Forelimb muscle (tissue), 1 donor: ENCODE measurements around the gene NXPH3. TPM values are rescaled to one million over a fixed set of nuclear protein-coding genes. Genes with fewer than 3 reads are reported as not detected.
"Not testable (repeated sequence)": the region's sequence is repeated elsewhere in the genome, so short reads cannot be mapped to it uniquely, and the experiment has no call there.

Source experiments
- DNase-seq: peaks from one replicate; pipeline ENCODE4 v3.0.0-alpha.2; 2013; ENCODE audit warnings: low read depth
- polyA plus RNA-seq: library from polyadenylated mRNA; unstranded; fragments of 120-200 nt; gene quantifications from one replicate; pipeline ENCODE4 v1.2.1, GENCODE V29; 2013; ENCODE audit not compliant: insufficient read length

NXPH3 gene
- polyA plus RNA-seq, 1 donor, result 1.3 TPM

- no peak for DNase-seq
Measured at GRCh38 chr17:49554694-49555494, 20.8 kb upstream of the NXPH3 start.

- DNase-seq, result no peak
Measured at GRCh38 chr17:49555495-49556222, 20.0 kb upstream of the NXPH3 start.

GRCh38 chr17:49556223-49556943, 19.3 kb upstream of the NXPH3 start:
- DNase-seq, result no peak

GRCh38 chr17:49557312-49558024, 18.2 kb upstream of the NXPH3 start:
- DNase-seq, result no peak

GRCh38 chr17:49564638-49565037, 11.0 kb upstream of the NXPH3 start:
- DNase-seq, result no peak

GRCh38 chr17:49565948-49566491, 9.7 kb upstream of the NXPH3 start:
- no peak for DNase-seq

- DNase-seq, result no peak
Measured at GRCh38 chr17:49566668-49567071, 9.0 kb upstream of the NXPH3 start.

GRCh38 chr17:49567104-49567521, 8.6 kb upstream of the NXPH3 start:
- DNase-seq, result no peak

GRCh38 chr17:49567871-49568694, 7.6 kb upstream of the NXPH3 start:
- no peak for DNase-seq

- DNase-seq, result not testable (repeated sequence)
Measured at GRCh38 chr17:49568695-49569047, 7.0 kb upstream of the NXPH3 start.

- no peak for DNase-seq
Measured at GRCh38 chr17:49570540-49571242, 5.0 kb upstream of the NXPH3 start.

GRCh38 chr17:49571283-49571682, 4.4 kb upstream of the NXPH3 start:
- no peak for DNase-seq

GRCh38 chr17:49571764-49572163, 3.9 kb upstream of the NXPH3 start:
- no peak for DNase-seq

GRCh38 chr17:49572226-49572625, 3.4 kb upstream of the NXPH3 start:
- no peak for DNase-seq

- no peak for DNase-seq
Measured at GRCh38 chr17:49572806-49573420, 2.8 kb upstream of the NXPH3 start.

GRCh38 chr17:49573510-49574322, 2.0 kb upstream of the NXPH3 start:
- DNase-seq, result no peak

GRCh38 chr17:49574323-49574781, 1.3 kb upstream of the NXPH3 start:
- no peak for DNase-seq

GRCh38 chr17:49574945-49575678, 559 bp upstream of the NXPH3 start:
- no peak for DNase-seq
